RWPE1 (cell line): ENCODE data around the gene LY6G6D.

Source experiments
- CTCF ChIA-PET: fragments of 350-600 bp; sonication (Branson Sonifier 250); formaldehyde crosslinking; extraction: SDS; loops from one replicate; lab custom pipeline; 2021; lab: Yijun Ruan, JAX
- POLR2A ChIA-PET: fragments of 400-600 bp; formaldehyde crosslinking; extraction: SDS; loops from one replicate; lab custom pipeline; 2020; ENCODE audit warnings: antibody characterized with exemption; ENCODE audit not compliant: low non-redundant PET; lab: Yijun Ruan, JAX
- DNase-seq: peaks from one replicate; pipeline ENCODE4 v3.0.0; 2012; ENCODE audit warnings: low spot score
- H3K27ac ChIP-seq: fragments of 450-650 bp; 2 replicates; pipeline ENCODE4 v1.5.1; 2017
- TF ChIP-seq, protein P1 (sequence below): fragments of 450-650 bp; conservative IDR thresholded peaks from 2 replicates; pipeline ENCODE4 v1.5.1; 2017; ENCODE audit warnings: low read depth, mild to moderate bottlenecking

Gene LY6G6D

DNA sequence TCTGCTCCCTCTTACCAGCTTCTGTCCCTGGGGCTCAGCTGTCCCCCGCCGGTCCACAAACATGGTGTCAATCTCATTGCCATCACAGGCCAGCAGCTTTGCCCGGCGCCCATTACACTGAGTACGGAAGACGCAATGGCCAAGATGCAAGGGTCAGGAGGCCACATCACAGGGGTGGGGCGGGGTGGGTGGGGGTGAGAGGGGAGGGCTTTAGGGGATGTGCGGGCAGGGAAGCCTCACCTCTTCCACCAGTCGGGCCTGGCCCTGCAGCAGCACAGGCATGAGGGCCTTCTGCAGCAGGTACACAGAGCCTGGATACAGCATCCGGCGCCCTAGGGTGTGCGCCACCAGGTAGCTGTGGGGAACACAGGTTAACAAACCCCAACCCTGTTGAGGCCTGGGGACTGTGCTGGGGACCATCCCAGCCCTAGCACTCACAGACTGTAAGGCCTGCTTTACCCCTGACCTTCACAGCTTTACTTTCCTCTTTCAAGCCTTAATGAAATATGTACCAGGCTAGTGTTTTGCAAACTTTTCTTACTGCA, 23.5 kb upstream of the LY6G6D start:
- CTCF ChIA-PET, result interaction anchor here (0.6 to 1.0 kb wide), 3 partner anchors 30 to 273 kb away, joined by 3 to 5 read pairs (median 4); partner anchors contain the start of gene LY6G6C
- 0 out of 2 replicates have a peak overlapping the region, but pooled peaks have one; percentile 17 for H3K27ac ChIP-seq

DNA sequence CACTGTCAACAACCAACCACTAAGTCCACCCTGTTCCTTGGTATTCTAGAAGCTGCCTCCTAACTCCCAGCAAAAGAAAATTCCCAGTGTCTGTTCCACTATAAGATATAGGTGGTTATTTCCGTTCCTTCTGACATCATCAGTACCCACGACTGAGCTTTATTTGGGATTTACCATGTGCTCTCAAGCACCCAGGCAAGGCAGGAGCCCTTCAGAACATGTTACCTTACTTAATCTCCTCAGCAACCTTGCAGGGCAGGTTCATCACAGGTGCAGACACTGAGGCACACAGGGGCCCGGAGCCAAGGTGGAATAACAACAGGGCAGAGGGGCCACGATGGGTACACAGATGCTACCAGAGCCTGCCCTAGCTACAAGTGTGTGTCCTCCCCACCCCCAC, 22.8 kb upstream of the LY6G6D start:
- TF ChIP-seq, protein P1, sequence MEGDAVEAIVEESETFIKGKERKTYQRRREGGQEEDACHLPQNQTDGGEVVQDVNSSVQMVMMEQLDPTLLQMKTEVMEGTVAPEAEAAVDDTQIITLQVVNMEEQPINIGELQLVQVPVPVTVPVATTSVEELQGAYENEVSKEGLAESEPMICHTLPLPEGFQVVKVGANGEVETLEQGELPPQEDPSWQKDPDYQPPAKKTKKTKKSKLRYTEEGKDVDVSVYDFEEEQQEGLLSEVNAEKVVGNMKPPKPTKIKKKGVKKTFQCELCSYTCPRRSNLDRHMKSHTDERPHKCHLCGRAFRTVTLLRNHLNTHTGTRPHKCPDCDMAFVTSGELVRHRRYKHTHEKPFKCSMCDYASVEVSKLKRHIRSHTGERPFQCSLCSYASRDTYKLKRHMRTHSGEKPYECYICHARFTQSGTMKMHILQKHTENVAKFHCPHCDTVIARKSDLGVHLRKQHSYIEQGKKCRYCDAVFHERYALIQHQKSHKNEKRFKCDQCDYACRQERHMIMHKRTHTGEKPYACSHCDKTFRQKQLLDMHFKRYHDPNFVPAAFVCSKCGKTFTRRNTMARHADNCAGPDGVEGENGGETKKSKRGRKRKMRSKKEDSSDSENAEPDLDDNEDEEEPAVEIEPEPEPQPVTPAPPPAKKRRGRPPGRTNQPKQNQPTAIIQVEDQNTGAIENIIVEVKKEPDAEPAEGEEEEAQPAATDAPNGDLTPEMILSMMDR, result no peak
- ChIA-PET CTCF (interaction anchor here (0.6 to 1.0 kb wide), 5 partner anchors 10 to 287 kb away, joined by 3 to 4 read pairs (median 3); partner anchors contain the start of gene ABHD16A), POLR2A (no interaction called here)
- H3K27ac ChIP-seq, result no peak overlapping the region
- no peak for DNase-seq

More for the DNA sequence above, 23.5 kb upstream of the LY6G6D start:
- no peak for DNase-seq
- TF ChIP-seq, protein P1, result no peak
- POLR2A ChIA-PET, result no interaction called here

DNA sequence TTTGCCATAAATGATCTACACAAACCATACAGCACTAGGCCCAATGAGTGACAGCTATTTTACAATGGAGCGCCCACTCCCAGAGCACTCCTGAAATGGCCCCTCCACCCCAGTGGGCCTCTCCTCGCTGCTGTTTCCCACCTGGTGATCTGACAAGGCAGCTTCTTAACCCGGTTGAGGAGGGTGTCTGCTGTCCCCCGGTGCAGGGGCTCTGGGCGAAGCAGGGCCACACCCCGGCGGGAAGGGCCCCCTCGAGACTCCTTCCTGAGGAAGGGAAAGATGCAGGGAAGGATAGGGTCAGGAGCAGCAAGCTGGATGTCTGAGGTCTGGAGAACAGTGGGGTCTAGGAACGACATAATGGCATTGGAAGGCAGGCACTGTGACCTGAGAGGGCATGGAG, 22.3 kb upstream of the LY6G6D start:
- ChIA-PET POLR2A (no interaction called here), CTCF (interaction anchor here (0.6 to 1.0 kb wide), 6 partner anchors 10 to 287 kb away, joined by 3 to 4 read pairs (median 3); partner anchors contain the start of gene ABHD16A)
- TF ChIP-seq, protein P1, result no peak
- peak overlapping the region; percentile 2; the same call in 1 of the 2 replicates for H3K27ac ChIP-seq
- DNase-seq, result no peak

DNA sequence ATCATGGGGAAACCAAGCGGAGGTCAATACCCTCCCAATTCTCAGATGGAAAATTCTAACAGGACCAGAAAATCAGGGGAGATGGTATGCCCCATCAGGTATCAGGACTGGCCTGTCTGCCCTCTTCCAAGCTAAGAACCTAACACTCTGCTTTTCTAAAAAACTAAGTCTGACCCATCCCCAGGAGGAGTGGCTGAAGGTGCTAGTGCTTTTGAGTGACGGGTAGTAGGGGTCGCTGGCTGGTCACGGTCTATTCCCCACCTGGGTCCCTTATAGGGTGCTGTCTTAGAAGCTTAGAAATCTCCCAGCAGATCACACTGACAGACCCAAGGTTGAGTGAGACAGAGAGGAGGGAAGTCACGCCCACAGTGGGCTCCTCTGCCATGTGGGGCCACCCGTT, 21.6 kb upstream of the LY6G6D start:
- DNase-seq, result no peak
- ChIA-PET POLR2A (interaction anchor here (0.6 kb wide), 1 partner anchor 58 kb away, joined by 3 read pairs; no protein-coding TSS in a partner anchor), CTCF (interaction anchor here (0.6 to 1.0 kb wide), 4 partner anchors 36 to 177 kb away, joined by 3 to 5 read pairs (median 3); no protein-coding TSS in a partner anchor)
- TF ChIP-seq, protein P1, result no peak
- peak overlapping the region; percentile 2; the same call in 1 of the 2 replicates for H3K27ac ChIP-seq

DNA sequence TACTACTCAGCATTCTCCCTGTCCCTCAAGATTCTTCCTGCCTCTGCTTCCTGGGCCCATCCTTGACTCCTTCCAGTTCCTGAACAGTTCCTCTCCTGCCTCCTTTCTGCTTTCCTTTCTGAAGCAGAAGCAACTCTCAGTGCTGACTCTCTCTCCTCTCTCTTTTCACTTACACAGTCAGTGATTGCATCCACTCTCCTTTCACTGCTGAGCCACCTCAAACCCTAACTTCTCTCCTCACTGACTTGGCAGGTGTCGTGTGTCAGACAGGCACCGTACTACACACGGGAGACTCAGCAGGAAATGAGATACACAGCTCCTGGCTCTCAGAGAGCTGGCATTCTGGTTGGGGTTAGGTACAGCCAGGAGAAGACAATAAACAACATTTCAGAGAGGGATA, 17.6 kb upstream of the LY6G6D start:
- no peak overlapping the region for H3K27ac ChIP-seq
- ChIA-PET CTCF (no interaction called here), POLR2A (no interaction called here)
- DNase-seq, result no peak
- TF ChIP-seq, protein P1, result no peak

DNA sequence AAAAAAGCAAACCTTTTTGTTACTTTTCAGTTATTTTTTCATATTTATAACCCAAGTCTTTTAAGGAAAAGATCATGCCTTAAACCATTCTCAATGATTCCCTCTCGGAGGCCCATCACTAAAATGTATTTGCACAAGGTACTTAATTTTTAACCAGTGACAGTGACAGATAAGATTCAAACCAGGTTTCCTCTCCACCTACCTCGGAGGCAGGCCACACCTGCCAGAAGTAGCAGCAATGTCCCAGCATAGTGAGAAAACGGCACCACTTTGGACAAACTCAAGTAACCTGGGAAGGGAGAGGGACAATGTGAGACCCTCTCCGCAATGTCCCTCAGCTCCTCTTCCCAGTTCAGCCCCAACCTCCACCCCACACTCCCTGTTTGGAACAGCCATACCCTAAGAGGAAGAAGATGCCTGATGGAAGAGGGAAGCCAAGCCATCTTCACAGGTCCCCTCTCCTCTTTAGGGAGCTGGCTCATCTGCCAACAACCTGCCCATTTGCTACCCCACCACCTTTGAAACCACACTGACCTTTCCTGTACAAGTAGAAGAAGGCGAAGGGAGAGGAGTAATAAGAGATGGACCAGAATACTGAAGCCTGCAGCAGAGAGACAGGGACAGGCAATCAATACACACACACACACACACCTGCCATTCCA, 14.3 kb upstream of the LY6G6D start:
- POLR2A ChIA-PET, result no interaction called here
- CTCF ChIA-PET, result no interaction called here
- no peak for DNase-seq
- H3K27ac ChIP-seq, result no peak overlapping the region
- TF ChIP-seq, protein P1, result no peak
